Endothelial cell of umbilical vein (primary cell): ENCODE measurements around the gene CUL3. TPM values are rescaled to one million over a fixed set of nuclear protein-coding genes. Genes with fewer than 3 reads are reported as not detected.

ENCODE experiments used
- BruUV-seq: library from RNA; stranded (reverse); fragments of 400-500 nt; replicated peaks from 2 replicates; lab custom pipeline; 2021; lab: Mats Ljungman, UMichigan
- CTCF ChIA-PET: fragments of 300-600, 350-600 bp; sonication (Branson Sonifier 250); formaldehyde crosslinking; loops from one replicate; lab custom pipeline; 2021; ENCODE audit warnings: antibody characterized with exemption, inconsistent platforms; lab: Charles Lee
- POLR2A ChIA-PET: fragments of 300-600, 350-600 bp; sonication (Branson Sonifier 250); formaldehyde crosslinking; loops from one replicate; lab custom pipeline; 2021; ENCODE audit warnings: antibody characterized with exemption, inconsistent platforms; lab: Charles Lee
- DNase-seq: peaks from one replicate; pipeline ENCODE4 v3.0.0-alpha.2; 2011; ENCODE audit warnings: low read depth, low spot score
- FAIRE-seq: peaks from 2 replicates; lab custom pipeline; 2011; peaks lifted over from hg19 to GRCh38; lab: Jason Lieb, UNC
- H2AFZ ChIP-seq: 2 replicates; pipeline ENCODE4 v1.6.0; 2012; ENCODE audit warnings: low read depth, low read length, control low read depth, inconsistent platforms
- H3K27ac ChIP-seq: 2 replicates; pipeline ENCODE4 v1.5.1; 2011; ENCODE audit warnings: low read depth, mild to moderate bottlenecking, control low read depth, low read length, moderate library complexity; ENCODE audit not compliant: insufficient read depth
- H3K27me3 ChIP-seq, 2 experiments: 2 replicates each; pipeline versions ENCODE4 v1.6.0 to v1.6.1; 2011; ENCODE audit warnings: low read length in 2 of 2, mixed read lengths in 1 of 2; ENCODE audit not compliant: control insufficient read depth in 2 of 2, insufficient read depth in 2 of 2
- H3K36me3 ChIP-seq, 2 experiments: 2 replicates in 1 of 2; 3 replicates in 1 of 2; pipeline ENCODE4 v1.5.1; 2011; ENCODE audit warnings: low read length in 2 of 2, mild to moderate bottlenecking in 1 of 2, moderate library complexity in 1 of 2; ENCODE audit not compliant: control insufficient read depth in 2 of 2, insufficient read depth in 2 of 2; ENCODE audit errors: extremely low read depth in 1 of 2
- H3K4me1 ChIP-seq: 3 replicates; pipeline ENCODE4 v1.5.1; 2011; ENCODE audit warnings: mild to moderate bottlenecking, low read length; ENCODE audit not compliant: control insufficient read depth, insufficient read depth; ENCODE audit errors: extremely low read depth
- H3K4me2 ChIP-seq: 2 replicates; pipeline ENCODE4 v1.6.1; 2011; ENCODE audit warnings: low read length, control low read depth, mixed read lengths; ENCODE audit not compliant: insufficient read depth
- H3K4me3 ChIP-seq, 3 experiments: fragments of 200-600 bp in 1 of 3; sonication (generic), shearing (Covaris generic) in 1 of 3; replicated peaks in 1 of 3; 2 replicates each; pipeline ENCODE4 v1.5.1; 2011 to 2016; ENCODE audit warnings: control low read depth in 3 of 3, low read length in 3 of 3, mild to moderate bottlenecking in 2 of 3, inconsistent platforms in 1 of 3, low read depth in 1 of 3, moderate library complexity in 1 of 3; ENCODE audit not compliant: insufficient read depth in 1 of 3
- H3K79me2 ChIP-seq: 2 replicates; pipeline ENCODE4 v1.6.0; 2012; ENCODE audit warnings: low read length, inconsistent platforms; ENCODE audit not compliant: control insufficient read depth, insufficient read depth
- H3K9ac ChIP-seq: replicated peaks from 2 replicates; pipeline ENCODE3; 2011; ENCODE audit warnings: low read length, control low read depth; ENCODE audit not compliant: insufficient read depth; ENCODE audit errors: extremely low read depth
- H3K9me1 ChIP-seq: replicated peaks from 3 replicates; pipeline ENCODE4 v1.6.0; 2011; ENCODE audit warnings: mild to moderate bottlenecking, low read length; ENCODE audit not compliant: control insufficient read depth, insufficient read depth; ENCODE audit errors: extremely low read depth
- H3K9me3 ChIP-seq: replicated peaks from 2 replicates; pipeline ENCODE4 v1.5.1; 2012; ENCODE audit warnings: low read length, inconsistent platforms; ENCODE audit not compliant: control insufficient read depth, insufficient read depth
- H4K20me1 ChIP-seq: replicated peaks from 2 replicates; pipeline ENCODE3; 2011; ENCODE audit warnings: mild to moderate bottlenecking, low read length; ENCODE audit not compliant: control insufficient read depth, insufficient read depth; ENCODE audit errors: extremely low read depth
- EZH2 ChIP-seq: IDR thresholded peaks from 2 replicates; pipeline ENCODE4 v1.6.1; 2012; ENCODE audit warnings: borderline replicate concordance, low read depth, mild to moderate bottlenecking, moderate library complexity, low read length, inconsistent platforms; ENCODE audit not compliant: severe bottlenecking
- FOS ChIP-seq: IDR thresholded peaks from 2 replicates; pipeline ENCODE4 v1.6.1; 2011; ENCODE audit warnings: mild to moderate bottlenecking, low read length, moderate library complexity, borderline replicate concordance; ENCODE audit not compliant: insufficient read depth
- GATA2 ChIP-seq: IDR thresholded peaks from 2 replicates; pipeline ENCODE4 v1.7.0; 2011; ENCODE audit warnings: low read depth, mild to moderate bottlenecking, moderate library complexity, mixed read lengths, low read length; ENCODE audit not compliant: insufficient read length, insufficient read depth
- JUN ChIP-seq: IDR thresholded peaks from 2 replicates; pipeline ENCODE4 v1.6.1; 2011; ENCODE audit warnings: borderline replicate concordance, low read depth; ENCODE audit not compliant: insufficient read length, insufficient read depth
- MYC ChIP-seq: IDR thresholded peaks from one replicate; pipeline ENCODE4 v1.6.1; 2011; ENCODE audit warnings: mild to moderate bottlenecking, low read depth, low read length
- POLR2A ChIP-seq: IDR thresholded peaks from 2 replicates; pipeline ENCODE4 v1.6.1; 2012; ENCODE audit warnings: low read depth, mild to moderate bottlenecking, control low read depth, low read length
- POLR2AphosphoS5 ChIP-seq: IDR thresholded peaks from 2 replicates; pipeline ENCODE4 v1.6.1; 2012; ENCODE audit warnings: low read depth, mild to moderate bottlenecking, control low read depth, low read length, moderate library complexity; ENCODE audit not compliant: insufficient read depth
- dilution Hi-C: fragments of 300-500 bp; cut with MboI; formaldehyde crosslinking; loops from one replicate; pipeline ENCODE4 v1.15.0; 2019; ENCODE audit warnings: low sequenced_read_pairs; ENCODE audit not compliant: extremely low pct_ligation_motif_present
- intact Hi-C: fragments of 100-400 bp; cut with micrococcal nuclease; formaldehyde crosslinking; loops from one replicate; pipeline ENCODE4 v1.10.0; 2022
- polyA plus RNA-seq, 4 experiments: library from polyadenylated mRNA; depleted of rRNA in 3 of 4; stranded (reverse) in 3 of 4; unstranded in 1 of 4; fragments of >200 nt; gene quantifications; 2 replicates each; pipeline versions ENCODE4 v1.2.1 to v1.2.3, GENCODE V29; 2011 to 2012; ENCODE audit warnings: missing spikeins in 1 of 4
- total RNA-seq: library from RNA; stranded (reverse); gene quantifications from 2 replicates; pipeline ENCODE4 v1.2.3, GENCODE V29; 2021
- TF ChIP-seq, protein P1 (sequence below): IDR thresholded peaks from 2 replicates; pipeline ENCODE4 v1.6.1; 2011; ENCODE audit not compliant: insufficient read depth, insufficient read length
- TF ChIP-seq, protein P2 (sequence below), 2 donors: IDR thresholded peaks; 1 replicate in 1 of 2; 2 replicates in 1 of 2; pipeline ENCODE4 v1.5.1; 2011; ENCODE audit warnings: low read length in 2 of 2, mild to moderate bottlenecking in 2 of 2, moderate library complexity in 2 of 2, control low read depth in 1 of 2, inconsistent platforms in 1 of 2, low read depth in 1 of 2; ENCODE audit not compliant: insufficient read depth in 1 of 2; ENCODE audit errors: extremely low read depth in 1 of 2

The CUL3 gene
- total and polyA plus RNA-seq, 2 donors (not counting 3 experiments of a cell fraction or from before 2014, with no cell fraction given): 22.7 to 82.3 TPM

DNA sequence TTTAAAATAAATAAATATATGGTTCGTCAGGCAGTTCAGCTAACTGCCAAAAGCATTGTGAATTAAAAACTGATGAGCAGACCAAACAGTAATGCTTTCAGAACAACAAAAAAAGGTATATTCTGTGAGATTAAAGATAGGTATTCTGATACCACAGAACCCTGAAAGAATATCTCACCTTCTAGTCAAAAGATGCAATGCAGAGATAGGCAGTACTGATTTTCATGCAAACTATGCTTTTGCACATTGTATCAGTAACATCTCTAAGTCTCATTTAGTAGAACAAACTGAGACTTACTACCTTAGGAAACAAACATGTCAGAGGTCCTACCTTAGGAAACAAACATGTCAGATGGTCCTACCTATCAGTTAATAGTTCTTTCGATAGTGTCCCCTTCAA is 32.4 kb downstream of the CUL3 start:
- ChIA-PET CTCF (no interaction called here), POLR2A (no interaction called here)
- DNase-seq (no peak), FAIRE-seq (no peak)
- H3K9me1 ChIP-seq: no peaks in the 10 kb centered on the region
- no peaks in the 10 kb centered on the region for H3K9me3 ChIP-seq
- peaks cover 83% of the 10 kb centered on the region for H3K79me2 ChIP-seq
- peaks cover 2% of the 10 kb centered on the region for H3K4me1 ChIP-seq
- dilution Hi-C loops (no loop called here), intact Hi-C loops (no loop called here)
- no peaks in the 10 kb centered on the region for H3K36me3 ChIP-seq
- BruUV-seq: no TSS peak
- H3K9ac ChIP-seq: no peak overlapping the region
- no peaks in the 10 kb centered on the region for H3K27me3 ChIP-seq
- no peak overlapping the region for H3K4me3 ChIP-seq
- H3K4me2 ChIP-seq: no peak overlapping the region
- peaks cover 10% of the 10 kb centered on the region for H4K20me1 ChIP-seq
- no peak overlapping the region for H2AFZ ChIP-seq
- TF ChIP-seq MYC (no peak), FOS (no peak), POLR2AphosphoS5 (no peak), EZH2 (no peak), POLR2A (no peak), GATA2 (no peak), JUN (no peak)
- TF ChIP-seq, protein P1, sequence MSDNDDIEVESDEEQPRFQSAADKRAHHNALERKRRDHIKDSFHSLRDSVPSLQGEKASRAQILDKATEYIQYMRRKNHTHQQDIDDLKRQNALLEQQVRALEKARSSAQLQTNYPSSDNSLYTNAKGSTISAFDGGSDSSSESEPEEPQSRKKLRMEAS: no peak
- TF ChIP-seq, protein P2, sequence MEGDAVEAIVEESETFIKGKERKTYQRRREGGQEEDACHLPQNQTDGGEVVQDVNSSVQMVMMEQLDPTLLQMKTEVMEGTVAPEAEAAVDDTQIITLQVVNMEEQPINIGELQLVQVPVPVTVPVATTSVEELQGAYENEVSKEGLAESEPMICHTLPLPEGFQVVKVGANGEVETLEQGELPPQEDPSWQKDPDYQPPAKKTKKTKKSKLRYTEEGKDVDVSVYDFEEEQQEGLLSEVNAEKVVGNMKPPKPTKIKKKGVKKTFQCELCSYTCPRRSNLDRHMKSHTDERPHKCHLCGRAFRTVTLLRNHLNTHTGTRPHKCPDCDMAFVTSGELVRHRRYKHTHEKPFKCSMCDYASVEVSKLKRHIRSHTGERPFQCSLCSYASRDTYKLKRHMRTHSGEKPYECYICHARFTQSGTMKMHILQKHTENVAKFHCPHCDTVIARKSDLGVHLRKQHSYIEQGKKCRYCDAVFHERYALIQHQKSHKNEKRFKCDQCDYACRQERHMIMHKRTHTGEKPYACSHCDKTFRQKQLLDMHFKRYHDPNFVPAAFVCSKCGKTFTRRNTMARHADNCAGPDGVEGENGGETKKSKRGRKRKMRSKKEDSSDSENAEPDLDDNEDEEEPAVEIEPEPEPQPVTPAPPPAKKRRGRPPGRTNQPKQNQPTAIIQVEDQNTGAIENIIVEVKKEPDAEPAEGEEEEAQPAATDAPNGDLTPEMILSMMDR (IDR thresholded peaks at IDR 0.05; ENCODE audit: extremely low read depth in 1 of 2, insufficient read depth in 1 of 2, low read depth in 1 of 2, low read length in 2 of 2): no peak
- H3K27ac ChIP-seq: no peak overlapping the region
